HepG2 (cell line): ENCODE measurements around the gene TBC1D7. TPM values are rescaled to one million over a fixed set of nuclear protein-coding genes. Genes with fewer than 3 reads are reported as not detected.
A peak's percentile ranks its signal among the peaks of the same experiment; 100 is the strongest.

Source experiments
- ARID3A ChIP-seq: IDR thresholded peaks from 2 replicates; pipeline ENCODE4 v1.6.1; 2012; ENCODE audit warnings: low read depth, low read length, improper control_type of control experiment
- ASH2L ChIP-seq: fragments of 300-600, 200-600 bp; sonication (generic); IDR thresholded peaks from 2 replicates; pipeline ENCODE4 v1.7.0; 2017; ENCODE audit warnings: low read depth, mild to moderate bottlenecking, moderate library complexity, mixed read lengths, low read length; ENCODE audit not compliant: insufficient read length
- ATF3 ChIP-seq: sonication (generic); formaldehyde crosslinking; IDR thresholded peaks from 2 replicates; pipeline ENCODE4 v1.4.0; 2020; ENCODE audit warnings: missing genetic modification reagents
- BCL6 ChIP-seq: IDR thresholded peaks from 2 replicates; pipeline ENCODE4 v1.6.1; 2016; ENCODE audit warnings: missing genetic modification reagents, missing compliant biosample characterization
- CREM ChIP-seq, 2 experiments: sonication (generic) in 1 of 2; formaldehyde crosslinking in 1 of 2; IDR thresholded peaks; 2 replicates each; pipeline versions ENCODE4 v1.4.0 to v1.6.1; 2016 to 2020; ENCODE audit warnings: antibody characterized with exemption in 1 of 2, mild to moderate bottlenecking in 1 of 2, missing genetic modification reagents in 1 of 2
- FOSL1 ChIP-seq: sonication (generic); formaldehyde crosslinking; IDR thresholded peaks from 2 replicates; pipeline ENCODE4 v1.9.0; 2021; ENCODE audit warnings: missing genetic modification reagents, borderline replicate concordance
- FOXP1 ChIP-seq, 2 experiments: fragments of 450-650 bp in 1 of 2; IDR thresholded peaks; 2 replicates each; pipeline ENCODE4 v1.6.1; 2017 to 2018; ENCODE audit warnings: antibody characterized with exemption in 1 of 2
- GATAD2A ChIP-seq: IDR thresholded peaks from 2 replicates; pipeline ENCODE4 v1.6.1; 2016
- MZF1 ChIP-seq: sonication (generic); formaldehyde crosslinking; IDR thresholded peaks from 2 replicates; pipeline ENCODE4 v1.8.1; 2023; ENCODE audit warnings: mild to moderate bottlenecking, missing genetic modification reagents, borderline replicate concordance
- RARA ChIP-seq: IDR thresholded peaks from 2 replicates; pipeline ENCODE4 v1.6.1; 2016; ENCODE audit warnings: missing genetic modification reagents, missing compliant biosample characterization
- SAP130 ChIP-seq: IDR thresholded peaks from 2 replicates; pipeline ENCODE4 v1.6.1; 2016; ENCODE audit warnings: low read depth
- SOX13 ChIP-seq, 3 experiments: fragments of 450-650 bp in 1 of 3; sonication (generic) in 1 of 3; formaldehyde crosslinking in 1 of 3; IDR thresholded peaks in 2 of 3; conservative IDR thresholded peaks in 1 of 3; 2 replicates each; pipeline versions ENCODE4 v1.5.0 to v1.6.1; 2016 to 2020; ENCODE audit warnings: antibody characterized with exemption in 1 of 3, mild to moderate bottlenecking in 1 of 3, missing compliant biosample characterization in 1 of 3, missing genetic modification reagents in 1 of 3, moderate library complexity in 1 of 3
- SP5 ChIP-seq: IDR thresholded peaks from 2 replicates; pipeline ENCODE4 v1.6.1; 2016; ENCODE audit warnings: low read depth, borderline replicate concordance
- THAP11 ChIP-seq: IDR thresholded peaks from 2 replicates; pipeline ENCODE4 v1.6.1; 2016; ENCODE audit warnings: missing biosample characterization, missing genetic modification reagents
- USF2 ChIP-seq, 2 experiments: sonication (generic) in 1 of 2; formaldehyde crosslinking in 1 of 2; IDR thresholded peaks; 2 replicates each; pipeline versions ENCODE4 v1.5.1 to v1.6.1; 2011 to 2020; ENCODE audit warnings: borderline replicate concordance in 1 of 2, low read depth in 1 of 2, low read length in 1 of 2, mild to moderate bottlenecking in 1 of 2, missing genetic modification reagents in 1 of 2, moderate library complexity in 1 of 2
- ZNF775 ChIP-seq: sonication (generic); formaldehyde crosslinking; IDR thresholded peaks from 2 replicates; pipeline ENCODE4 v1.4.0; 2020; ENCODE audit warnings: missing genetic modification reagents, mild to moderate bottlenecking, moderate library complexity, borderline replicate concordance
- polyA plus RNA-seq, 8 experiments: library from polyadenylated mRNA; depleted of rRNA in 3 of 8; stranded (reverse) in 7 of 8; unstranded in 1 of 8; fragments of >200 nt; fragmentation: Illumina TruSeq in 4 of 8; extraction: Trizol in 4 of 8; gene quantifications; 2 replicates each; pipeline versions ENCODE4 v1.2.1 to v1.2.3, GENCODE V29; 2011 to 2016; ENCODE audit warnings: low read depth in 4 of 8, missing spikeins in 1 of 8, mixed read lengths in 1 of 8; ENCODE audit not compliant: insufficient read depth in 1 of 8
- total RNA-seq, 5 experiments: library from RNA; depleted of rRNA; stranded (reverse); fragments of >200 nt; fragmentation: Illumina TruSeq; extraction: Trizol; gene quantifications; 2 replicates each; pipeline ENCODE4 v1.2.3, GENCODE V29; 2016; ENCODE audit warnings: low read depth in 1 of 5
- TF ChIP-seq, protein P1 (sequence below): sonication (generic); formaldehyde crosslinking; IDR thresholded peaks from 2 replicates; pipeline ENCODE4 v1.4.0; 2020; ENCODE audit warnings: missing genetic modification reagents
- TF ChIP-seq, protein P2 (sequence below): sonication (generic); formaldehyde crosslinking; IDR thresholded peaks from 2 replicates; pipeline ENCODE4 v1.4.0; 2020; ENCODE audit warnings: mild to moderate bottlenecking, missing genetic modification reagents

TBC1D7 gene
- total and polyA plus RNA-seq, 2 of the 13 experiments (the other 11 are each of a cell fraction or from before 2014, with no cell fraction given), result 23.3 to 30.8 TPM

DNA sequence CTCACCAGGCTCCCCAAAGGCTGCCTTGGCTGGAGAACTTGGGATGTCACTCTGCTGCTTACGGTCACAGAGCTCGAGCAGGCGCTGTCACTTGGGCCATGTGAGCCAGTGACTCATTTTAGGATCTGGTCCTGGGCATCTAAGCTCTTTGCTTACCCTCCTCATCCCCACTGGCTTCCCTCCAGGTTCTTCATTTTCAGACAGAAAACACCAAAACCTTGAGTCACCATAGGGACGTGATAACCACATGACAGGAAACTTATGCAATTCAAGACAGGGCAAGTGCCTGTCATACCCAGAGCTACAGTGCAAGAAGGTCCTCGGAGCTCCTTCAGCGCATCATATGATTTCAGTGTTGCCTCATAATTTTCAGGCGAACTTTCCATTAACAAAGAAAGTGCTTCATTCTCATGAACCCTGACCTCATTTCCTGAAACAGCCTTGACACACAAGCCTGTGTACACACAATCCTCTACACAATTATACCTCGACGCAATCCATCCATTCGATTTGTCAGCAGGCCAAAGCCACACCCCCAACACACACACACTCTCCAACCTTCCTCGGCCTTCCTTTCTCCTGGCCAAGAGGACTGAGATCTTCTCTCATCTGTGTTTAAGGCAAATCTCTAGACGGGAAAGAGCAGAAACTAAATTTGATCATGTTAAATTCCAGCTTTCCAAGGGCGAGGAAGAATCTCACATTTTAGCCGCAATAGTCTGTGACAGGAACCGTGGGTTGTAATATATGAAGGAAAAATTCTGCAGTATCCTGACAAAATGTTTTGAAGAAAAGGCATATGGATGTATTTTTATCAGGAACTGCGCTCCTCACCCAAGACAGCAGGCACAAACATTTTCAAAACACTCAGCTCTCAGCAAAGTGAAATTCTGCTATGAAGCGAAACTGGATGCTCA, 25.3 kb downstream of the TBC1D7 start (continued):
- TF ChIP-seq USF2 (IDR thresholded peaks at IDR 0.05; ENCODE audit: low read depth, low read length) (peak; percentile 53; the same call in 1 of the 2 replicates), USF2 (CRISPR knock-in tag; IDR thresholded peaks at IDR 0.05; ENCODE audit: borderline replicate concordance) (no peak), ATF3 (0 out of 2 replicates have a peak, but pooled peaks have one; percentile 32), ASH2L (peak; percentile 33), FOSL1 (CRISPR knock-in tag) (peak; percentile 25; the same call in 1 of the 2 replicates), MZF1 (CRISPR knock-in tag) (no peak), BCL6 (CRISPR knock-in tag) (peak; percentile 75), FOXP1 (IDR thresholded peaks at IDR 0.05) (no peak), FOXP1 (CRISPR knock-in tag; IDR thresholded peaks at IDR 0.05) (peak; percentile 35; the same call in 1 of the 2 replicates), SAP130 (peak; percentile 57; the same call in 1 of the 2 replicates), ZNF775 (CRISPR knock-in tag) (no peak), RARA (CRISPR knock-in tag) (peak; percentile 59), SOX13 (IDR thresholded peaks at IDR 0.05) (no peak), SOX13 (CRISPR knock-in tag; conservative IDR thresholded peaks at IDR 0.05 in 1 of 2, IDR thresholded peaks at IDR 0.05 in 1 of 2) (peak in 1 of 2 experiments; percentile 68; a peak in 2 of 4 replicates), CREM (IDR thresholded peaks at IDR 0.05) (peak; percentile 68), CREM (CRISPR knock-in tag; IDR thresholded peaks at IDR 0.05) (no peak), GATAD2A (CRISPR knock-in tag) (peak; percentile 63), SP5 (CRISPR knock-in tag) (0 out of 2 replicates have a peak, but pooled peaks have one; percentile 9), THAP11 (no peak), ARID3A (0 out of 2 replicates have a peak, but pooled peaks have one; percentile 44)
- TF ChIP-seq, protein P1, sequence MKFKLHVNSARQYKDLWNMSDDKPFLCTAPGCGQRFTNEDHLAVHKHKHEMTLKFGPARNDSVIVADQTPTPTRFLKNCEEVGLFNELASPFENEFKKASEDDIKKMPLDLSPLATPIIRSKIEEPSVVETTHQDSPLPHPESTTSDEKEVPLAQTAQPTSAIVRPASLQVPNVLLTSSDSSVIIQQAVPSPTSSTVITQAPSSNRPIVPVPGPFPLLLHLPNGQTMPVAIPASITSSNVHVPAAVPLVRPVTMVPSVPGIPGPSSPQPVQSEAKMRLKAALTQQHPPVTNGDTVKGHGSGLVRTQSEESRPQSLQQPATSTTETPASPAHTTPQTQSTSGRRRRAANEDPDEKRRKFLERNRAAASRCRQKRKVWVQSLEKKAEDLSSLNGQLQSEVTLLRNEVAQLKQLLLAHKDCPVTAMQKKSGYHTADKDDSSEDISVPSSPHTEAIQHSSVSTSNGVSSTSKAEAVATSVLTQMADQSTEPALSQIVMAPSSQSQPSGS, result peak; percentile 55
- TF ChIP-seq, protein P2, sequence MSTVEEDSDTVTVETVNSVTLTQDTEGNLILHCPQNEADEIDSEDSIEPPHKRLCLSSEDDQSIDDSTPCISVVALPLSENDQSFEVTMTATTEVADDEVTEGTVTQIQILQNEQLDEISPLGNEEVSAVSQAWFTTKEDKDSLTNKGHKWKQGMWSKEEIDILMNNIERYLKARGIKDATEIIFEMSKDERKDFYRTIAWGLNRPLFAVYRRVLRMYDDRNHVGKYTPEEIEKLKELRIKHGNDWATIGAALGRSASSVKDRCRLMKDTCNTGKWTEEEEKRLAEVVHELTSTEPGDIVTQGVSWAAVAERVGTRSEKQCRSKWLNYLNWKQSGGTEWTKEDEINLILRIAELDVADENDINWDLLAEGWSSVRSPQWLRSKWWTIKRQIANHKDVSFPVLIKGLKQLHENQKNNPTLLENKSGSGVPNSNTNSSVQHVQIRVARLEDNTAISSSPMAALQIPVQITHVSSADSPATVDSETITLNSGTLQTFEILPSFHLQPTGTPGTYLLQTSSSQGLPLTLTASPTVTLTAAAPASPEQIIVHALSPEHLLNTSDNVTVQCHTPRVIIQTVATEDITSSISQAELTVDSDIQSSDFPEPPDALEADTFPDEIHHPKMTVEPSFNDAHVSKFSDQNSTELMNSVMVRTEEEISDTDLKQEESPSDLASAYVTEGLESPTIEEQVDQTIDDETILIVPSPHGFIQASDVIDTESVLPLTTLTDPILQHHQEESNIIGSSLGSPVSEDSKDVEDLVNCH (CRISPR knock-in tag), result no peak
